ENCODE data around the gene ORMDL3. TPM values are rescaled to one million over a fixed set of nuclear protein-coding genes. Genes with fewer than 3 reads are reported as not detected.
"Not testable (repeated sequence)": the region's sequence is repeated elsewhere in the genome, so short reads cannot be mapped to it uniquely, and the experiment has no call there.

Gene ORMDL3
- total and polyA plus RNA-seq, 9 donors, result 37.0 to 97.5 (median 52.2) TPM

DNA sequence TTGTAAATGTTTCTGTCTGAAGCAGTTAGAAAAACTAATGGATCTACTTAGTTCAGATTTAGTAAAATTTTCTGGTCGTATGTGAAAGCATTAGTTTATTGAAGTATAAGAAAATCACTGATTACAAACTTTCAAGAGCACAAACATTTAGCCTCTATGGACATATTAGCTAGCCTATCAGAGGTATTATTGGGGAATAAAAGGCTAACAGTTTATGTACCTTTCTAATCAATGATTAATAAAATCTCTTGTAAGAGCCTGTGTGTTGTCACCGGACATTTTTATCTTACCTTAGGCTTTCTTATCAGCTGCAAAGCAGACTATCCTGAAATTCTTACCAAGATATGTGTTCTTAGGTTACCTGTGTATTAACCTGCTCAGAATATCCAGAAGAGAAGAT is 38.2 kb downstream of the ORMDL3 start:
- no peaks in the 10 kb centered on the region for H3K9me3 ChIP-seq
- intact Hi-C loops (cut with DNase I), result no loop called here
- H3K4me1 ChIP-seq (ENCODE audit: insufficient read depth), result no peaks in the 10 kb centered on the region
- H3K36me3 ChIP-seq, result no peaks in the 10 kb centered on the region
- no peak overlapping the region for H3K27ac ChIP-seq
- WGBS, 3 donors, result 17 to 33% (median 28%) methylated on average over 2 of the region's 2 CpGs
- no peaks in the 10 kb centered on the region for H3K27me3 ChIP-seq
- no peak overlapping the region for H3K4me3 ChIP-seq
- TF ChIP-seq, protein P1, sequence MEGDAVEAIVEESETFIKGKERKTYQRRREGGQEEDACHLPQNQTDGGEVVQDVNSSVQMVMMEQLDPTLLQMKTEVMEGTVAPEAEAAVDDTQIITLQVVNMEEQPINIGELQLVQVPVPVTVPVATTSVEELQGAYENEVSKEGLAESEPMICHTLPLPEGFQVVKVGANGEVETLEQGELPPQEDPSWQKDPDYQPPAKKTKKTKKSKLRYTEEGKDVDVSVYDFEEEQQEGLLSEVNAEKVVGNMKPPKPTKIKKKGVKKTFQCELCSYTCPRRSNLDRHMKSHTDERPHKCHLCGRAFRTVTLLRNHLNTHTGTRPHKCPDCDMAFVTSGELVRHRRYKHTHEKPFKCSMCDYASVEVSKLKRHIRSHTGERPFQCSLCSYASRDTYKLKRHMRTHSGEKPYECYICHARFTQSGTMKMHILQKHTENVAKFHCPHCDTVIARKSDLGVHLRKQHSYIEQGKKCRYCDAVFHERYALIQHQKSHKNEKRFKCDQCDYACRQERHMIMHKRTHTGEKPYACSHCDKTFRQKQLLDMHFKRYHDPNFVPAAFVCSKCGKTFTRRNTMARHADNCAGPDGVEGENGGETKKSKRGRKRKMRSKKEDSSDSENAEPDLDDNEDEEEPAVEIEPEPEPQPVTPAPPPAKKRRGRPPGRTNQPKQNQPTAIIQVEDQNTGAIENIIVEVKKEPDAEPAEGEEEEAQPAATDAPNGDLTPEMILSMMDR (IDR thresholded peaks at IDR 0.05), result no peak
- DNase-seq, result no peak

DNA sequence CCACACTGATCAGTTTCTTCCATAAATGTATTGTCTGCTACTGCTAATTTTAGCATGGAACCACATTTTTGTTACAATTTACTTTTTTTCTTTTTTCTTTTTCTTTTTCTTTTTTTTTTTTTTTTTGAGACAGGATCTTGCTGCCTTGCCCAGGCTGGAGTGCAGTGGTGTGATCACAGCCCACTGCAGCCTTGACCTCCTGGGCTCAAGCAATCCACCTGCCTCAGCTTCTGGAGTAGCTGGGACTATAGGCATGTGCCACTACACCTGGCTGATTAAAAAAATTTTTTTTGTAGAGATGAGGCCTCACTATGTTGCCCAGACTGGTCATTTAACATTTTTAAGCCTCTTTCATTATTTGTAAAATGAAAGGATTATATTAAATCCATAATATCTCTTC is 40.3 kb downstream of the ORMDL3 start:
- Histone ChIP-seq H3K27me3 (no peaks in the 10 kb centered on the region), H3K4me3 (no peak overlapping the region), H3K27ac (no peak overlapping the region), H3K9me3 (no peaks in the 10 kb centered on the region), H3K36me3 (no peaks in the 10 kb centered on the region), H3K4me1 (ENCODE audit: insufficient read depth) (no peaks in the 10 kb centered on the region)
- DNase-seq, result no peak
- TF ChIP-seq EP300 (IDR thresholded peaks at IDR 0.05), result no peak
- TF ChIP-seq POLR2A (IDR thresholded peaks at IDR 0.05), result no peak
- TF ChIP-seq, protein P1 (IDR thresholded peaks at IDR 0.05), result no peak
- intact Hi-C loops (cut with DNase I), result no loop called here

GRCh38 chr17:39886102-39886501 is 41.3 kb downstream of the ORMDL3 start:
- H3K36me3 ChIP-seq; H3K4me1 ChIP-seq (ENCODE audit: insufficient read depth); intact Hi-C loops (cut with DNase I); H3K27me3 ChIP-seq; H3K4me3 ChIP-seq; DNase-seq; H3K9me3 ChIP-seq; H3K27ac ChIP-seq: not testable (repeated sequence)
- WGBS, 3 donors, result 62 to 68% (median 66%) methylated on average over 5 of the region's 5 CpGs

DNA sequence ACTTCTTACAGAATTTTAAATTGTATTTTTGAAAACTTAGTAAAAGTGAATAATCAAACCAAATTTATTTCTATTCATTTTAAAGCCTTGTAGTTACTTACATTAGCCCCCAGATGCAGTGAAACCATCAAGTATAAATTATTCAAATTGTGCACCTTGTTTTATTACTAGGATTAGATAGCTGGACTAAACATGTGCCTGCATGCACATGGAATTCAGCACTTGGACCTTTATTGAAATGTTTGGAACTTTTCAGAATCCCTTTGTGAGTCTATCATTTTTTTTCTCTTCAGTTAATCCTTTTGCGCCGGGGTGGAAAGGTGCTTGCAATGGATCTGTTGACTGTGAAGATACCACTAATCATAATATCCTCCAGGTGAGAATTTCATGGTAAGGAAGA is 54.6 kb downstream of the ORMDL3 start:
- Histone ChIP-seq H3K27me3 (no peaks in the 10 kb centered on the region), H3K9me3 (peaks cover 0 to 11% of the 10 kb centered on the region in 2 donors), H3K4me1 (ENCODE audit: insufficient read depth) (no peaks in the 10 kb centered on the region), H3K27ac (no peak overlapping the region), H3K36me3 (no peaks in the 10 kb centered on the region), H3K4me3 (no peak overlapping the region)
- no peak for TF ChIP-seq POLR2A (IDR thresholded peaks at IDR 0.05)
- TF ChIP-seq, protein P1 (IDR thresholded peaks at IDR 0.05), result no peak
- TF ChIP-seq EP300 (IDR thresholded peaks at IDR 0.05), result no peak
- intact Hi-C loops (cut with DNase I), result no loop called here
- DNase-seq, result no peak
- WGBS, 3 donors, result 69 to 83% (median 69%) methylated on average over 2 of the region's 2 CpGs

DNA sequence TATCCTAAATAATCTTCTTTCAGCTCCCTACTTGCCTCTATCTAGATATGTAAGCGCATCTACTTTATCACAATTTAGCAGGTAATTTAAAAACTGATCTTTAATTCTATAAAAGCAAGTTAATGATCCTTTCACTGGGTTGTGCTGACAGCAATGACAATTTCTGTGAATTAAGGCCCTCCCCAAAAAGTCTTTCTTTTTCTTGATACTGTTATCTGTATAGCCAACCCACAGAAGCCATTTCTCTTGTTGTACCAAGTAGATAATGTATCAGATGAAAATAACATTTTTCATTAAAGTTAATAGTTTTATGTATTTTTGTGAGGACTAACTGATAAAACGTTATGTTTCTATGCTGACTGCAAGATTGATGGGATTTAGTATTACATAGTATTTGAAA is 55.6 kb downstream of the ORMDL3 start:
- Histone ChIP-seq H3K36me3 (no peaks in the 10 kb centered on the region), H3K27ac (no peak overlapping the region), H3K4me1 (ENCODE audit: insufficient read depth) (no peaks in the 10 kb centered on the region), H3K4me3 (no peak overlapping the region), H3K27me3 (no peaks in the 10 kb centered on the region), H3K9me3 (peaks cover 0 to 17% of the 10 kb centered on the region in 2 donors)
- DNase-seq, result no peak
- intact Hi-C loops (cut with DNase I), result no loop called here
- TF ChIP-seq, protein P1 (IDR thresholded peaks at IDR 0.05), result no peak
- TF ChIP-seq EP300 (IDR thresholded peaks at IDR 0.05) (no peak), POLR2A (IDR thresholded peaks at IDR 0.05) (no peak)
- WGBS, 3 donors, result 64 to 72% (median 66%) methylated on average over 2 of the region's 2 CpGs

Other genes with a start within 250 kb of the ORMDL3 start
- 10 to 100 TPM; 13.8 to 31.3 (median 19.6) TPM for gene PGAP3, start 239.5 kb downstream of the ORMDL3 start, total RNA-seq
- gene PGAP3, start 239.5 kb downstream of the ORMDL3 start, polyA plus RNA-seq, result 10 to 100 TPM in 1 of 2 donors, 1 to 10 TPM in 1; 7.9 to 19.8 TPM
- 10 to 100 TPM; 26.1 to 66.3 (median 53.5) TPM for gene ERBB2, start 227.5 kb downstream of the ORMDL3 start, total RNA-seq
- gene ERBB2, start 227.5 kb downstream of the ORMDL3 start, polyA plus RNA-seq, result 10 to 100 TPM; 20.1 to 24.1 TPM
- 10 to 100 TPM; 20.2 to 51.4 (median 23.4) TPM for gene MIEN1, start 197.1 kb downstream of the ORMDL3 start, total RNA-seq
- 10 to 100 TPM; 33.0 to 64.9 TPM for gene MIEN1, start 197.1 kb downstream of the ORMDL3 start, polyA plus RNA-seq
- gene GRB7, start 189.7 kb downstream of the ORMDL3 start, total RNA-seq, result 10 to 100 TPM in 1 of 7 donors, 1 to 10 TPM in 5, under 1 TPM in 1; 0.51 to 63.0 (median 2.7) TPM
- 1 to 10 TPM in 1 of 2 donors, under 1 TPM in 1; 0.23 to 1.8 TPM for gene GRB7, start 189.7 kb downstream of the ORMDL3 start, polyA plus RNA-seq
- under 1 TPM; 0.34 to 0.97 (median 0.62) TPM for gene IKZF3, start 63.3 kb downstream of the ORMDL3 start, total RNA-seq
- gene IKZF3, start 63.3 kb downstream of the ORMDL3 start, polyA plus RNA-seq, result 1 to 10 TPM in 1 of 2 donors, under 1 TPM in 1; 0.16 to 2.6 TPM
- not detected for gene ZPBP2, start 59.4 kb downstream of the ORMDL3 start, total RNA-seq
- not detected for gene ZPBP2, start 59.4 kb downstream of the ORMDL3 start, polyA plus RNA-seq
- 1 to 10 TPM; 3.8 to 9.7 (median 5.5) TPM for gene GSDMB, start 9.0 kb downstream of the ORMDL3 start, total RNA-seq
- gene GSDMB, start 9.0 kb downstream of the ORMDL3 start, polyA plus RNA-seq, result 1 to 10 TPM; 3.7 to 6.5 TPM
- under 1 TPM in 1 of 7 donors, not detected in 6; 0.27 TPM for gene LRRC3C, start 131 bp upstream of the ORMDL3 start, total RNA-seq
- under 1 TPM in 1 of 2 donors, not detected in 1; 0.12 TPM for gene LRRC3C, start 131 bp upstream of the ORMDL3 start, polyA plus RNA-seq
- gene GSDMA, start 35.4 kb upstream of the ORMDL3 start, total RNA-seq, result under 1 TPM in 2 of 7 donors, not detected in 5; 0.10 to 0.11 TPM
- gene GSDMA, start 35.4 kb upstream of the ORMDL3 start, polyA plus RNA-seq, result under 1 TPM; 0.19 to 0.55 TPM
- gene PSMD3, start 53.2 kb upstream of the ORMDL3 start, total RNA-seq, result 10 to 100 TPM; 48.2 to 88.4 (median 75.8) TPM
- 10 to 100 TPM; 63.9 to 70.1 TPM for gene PSMD3, start 53.2 kb upstream of the ORMDL3 start, polyA plus RNA-seq
- 100 to 1,000 TPM in 1 of 7 donors, 1 to 10 TPM in 2, under 1 TPM in 2, not detected in 2; 0.32 to 197 (median 1.7) TPM for gene CSF3, start 87.8 kb upstream of the ORMDL3 start, total RNA-seq
- 1 to 10 TPM in 1 of 2 donors, not detected in 1; 1.1 TPM for gene CSF3, start 87.8 kb upstream of the ORMDL3 start, polyA plus RNA-seq
- 10 to 100 TPM; 42.2 to 73.9 (median 66.7) TPM for gene MED24, start 126.8 kb upstream of the ORMDL3 start, total RNA-seq
- 10 to 100 TPM; 45.1 to 51.3 TPM for gene MED24, start 126.8 kb upstream of the ORMDL3 start, polyA plus RNA-seq
- gene THRA, start 135.4 kb upstream of the ORMDL3 start, total RNA-seq, result 100 to 1,000 TPM in 2 of 7 donors, 10 to 100 TPM in 5; 51.4 to 129 (median 89.3) TPM
- 10 to 100 TPM; 77.5 to 87.2 TPM for gene THRA, start 135.4 kb upstream of the ORMDL3 start, polyA plus RNA-seq
- 10 to 100 TPM; 10.7 to 73.8 (median 23.7) TPM for gene NR1D1, start 173.0 kb upstream of the ORMDL3 start, total RNA-seq
- gene NR1D1, start 173.0 kb upstream of the ORMDL3 start, polyA plus RNA-seq, result 10 to 100 TPM; 11.8 to 59.0 TPM
- 100 to 1,000 TPM in 1 of 7 donors, 10 to 100 TPM in 6; 59.6 to 110 (median 83.3) TPM for gene MSL1, start 194.4 kb upstream of the ORMDL3 start, total RNA-seq
- 100 to 1,000 TPM in 1 of 2 donors, 10 to 100 TPM in 1; 60.8 to 122 TPM for gene MSL1, start 194.4 kb upstream of the ORMDL3 start, polyA plus RNA-seq
- 100 to 1,000 TPM in 4 of 7 donors, 10 to 100 TPM in 3; 39.9 to 122 (median 106) TPM for gene CASC3, start 212.9 kb upstream of the ORMDL3 start, total RNA-seq
- 100 to 1,000 TPM in 1 of 2 donors, 10 to 100 TPM in 1; 53.1 to 113 TPM for gene CASC3, start 212.9 kb upstream of the ORMDL3 start, polyA plus RNA-seq
- 1 to 10 TPM; 3.6 to 9.1 (median 6.4) TPM for gene RAPGEFL1, start 249.9 kb upstream of the ORMDL3 start, total RNA-seq
- gene RAPGEFL1, start 249.9 kb upstream of the ORMDL3 start, polyA plus RNA-seq, result 1 to 10 TPM; 1.4 to 2.3 TPM